ENCODE data around the gene GANC.
A peak's percentile ranks its signal among the peaks of the same experiment; 100 is the strongest.
"Not testable (repeated sequence)": the region's sequence is repeated elsewhere in the genome, so short reads cannot be mapped to it uniquely, and the experiment has no call there.

The GANC gene

DNA sequence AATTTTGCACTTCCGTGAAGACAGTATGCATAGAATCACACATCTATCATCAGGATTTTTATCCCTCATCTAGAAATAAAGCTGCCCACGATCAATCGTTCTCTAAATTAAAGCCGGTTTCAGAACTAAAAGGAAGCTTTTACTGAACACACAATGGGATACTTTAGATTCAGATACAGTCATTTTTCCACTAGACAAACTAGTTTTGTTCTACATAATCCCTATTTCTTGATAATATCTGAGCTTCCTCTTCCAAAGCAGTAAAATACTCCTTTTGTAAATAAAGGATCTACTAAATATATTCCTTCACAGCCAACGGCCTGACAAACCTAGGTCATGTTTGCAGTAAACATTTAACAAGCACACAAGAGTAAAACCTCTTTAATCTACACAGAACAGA lies 2.0 kb upstream of the GANC start:
- H3K4me3 Mint-ChIP-seq = peak overlapping the region; percentile 60
- no peaks in the 10 kb centered on the region for H3K27me3 Mint-ChIP-seq
- H3K36me3 Mint-ChIP-seq (ENCODE audit: low read depth) = peaks cover 66% of the 10 kb centered on the region
- peaks cover 58% of the 10 kb centered on the region for H3K4me1 Mint-ChIP-seq (ENCODE audit: low read depth)
- no peaks in the 10 kb centered on the region for H3K9me3 Mint-ChIP-seq
- no peak for DNase-seq
- peak overlapping the region; percentile 22 for H3K27ac Mint-ChIP-seq

DNA sequence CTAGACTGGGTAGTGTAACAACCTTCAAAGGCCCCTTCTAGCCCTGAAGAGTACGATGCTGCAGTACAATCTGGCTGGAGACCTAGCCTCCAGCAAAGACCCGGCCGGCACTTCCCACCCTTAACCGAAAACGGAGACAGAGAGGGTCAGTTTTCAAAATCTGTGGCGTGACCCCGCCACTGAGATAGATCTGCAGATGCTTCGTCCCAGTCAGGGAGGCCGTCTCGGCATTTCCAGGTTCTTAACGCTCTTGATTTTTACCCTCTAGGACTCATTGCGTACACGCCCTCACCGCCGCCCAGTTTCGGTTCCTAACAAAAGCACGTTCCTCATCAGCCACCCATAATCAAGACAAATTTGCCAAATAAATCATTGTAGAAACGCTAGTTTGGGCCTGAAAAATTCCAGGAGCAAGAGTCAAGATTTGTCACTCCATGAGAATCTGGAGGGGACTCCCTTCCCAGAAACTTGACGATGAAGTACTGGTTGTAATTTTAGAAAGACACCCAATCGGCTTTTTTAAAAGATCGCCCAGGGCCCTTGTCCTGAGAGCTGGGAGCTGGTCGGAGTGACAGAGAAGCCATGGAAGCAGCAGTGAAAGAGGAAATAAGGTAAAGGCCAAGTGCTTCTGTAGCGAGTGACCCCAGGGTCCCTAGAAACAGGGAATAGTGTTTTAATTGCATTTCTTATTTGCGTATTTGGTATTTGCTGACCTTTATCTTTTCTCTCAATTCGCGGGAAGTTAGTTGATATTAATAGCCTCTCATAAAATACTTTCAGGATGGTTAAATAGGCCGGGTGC lies 1.1 kb downstream of the GANC start:
- H3K36me3 Mint-ChIP-seq (ENCODE audit: low read depth) = peaks cover 59% of the 10 kb centered on the region
- H3K9me3 Mint-ChIP-seq = no peaks in the 10 kb centered on the region
- H3K27me3 Mint-ChIP-seq = no peaks in the 10 kb centered on the region
- H3K27ac Mint-ChIP-seq = peak overlapping the region; percentile 100
- peak overlapping the region; percentile 99 for H3K4me3 Mint-ChIP-seq
- H3K4me1 Mint-ChIP-seq (ENCODE audit: low read depth) = peaks cover 48% of the 10 kb centered on the region
- peak; percentile 76 for DNase-seq

DNA sequence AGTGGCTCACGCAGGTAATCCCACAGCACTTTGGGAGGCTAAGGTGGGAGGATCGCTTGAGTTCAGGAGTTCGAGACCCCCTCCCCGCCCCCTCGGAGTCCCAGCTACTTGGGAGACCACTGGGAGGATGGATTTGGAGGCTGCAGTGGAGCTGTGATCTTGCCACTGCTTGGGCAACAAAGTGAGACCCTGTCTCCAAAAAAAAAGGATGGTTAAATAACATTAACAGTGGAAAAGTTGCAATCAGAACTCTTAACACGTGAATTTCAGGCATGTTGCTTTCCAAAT lies 1.6 kb downstream of the GANC start:
- H3K4me1 Mint-ChIP-seq (ENCODE audit: low read depth) = peaks cover 45% of the 10 kb centered on the region
- H3K27ac Mint-ChIP-seq = peak overlapping the region; percentile 100
- H3K4me3 Mint-ChIP-seq = peak overlapping the region; percentile 99
- DNase-seq = no peak
- peaks cover 60% of the 10 kb centered on the region for H3K36me3 Mint-ChIP-seq (ENCODE audit: low read depth)
- H3K9me3 Mint-ChIP-seq = no peaks in the 10 kb centered on the region
- no peaks in the 10 kb centered on the region for H3K27me3 Mint-ChIP-seq

DNA sequence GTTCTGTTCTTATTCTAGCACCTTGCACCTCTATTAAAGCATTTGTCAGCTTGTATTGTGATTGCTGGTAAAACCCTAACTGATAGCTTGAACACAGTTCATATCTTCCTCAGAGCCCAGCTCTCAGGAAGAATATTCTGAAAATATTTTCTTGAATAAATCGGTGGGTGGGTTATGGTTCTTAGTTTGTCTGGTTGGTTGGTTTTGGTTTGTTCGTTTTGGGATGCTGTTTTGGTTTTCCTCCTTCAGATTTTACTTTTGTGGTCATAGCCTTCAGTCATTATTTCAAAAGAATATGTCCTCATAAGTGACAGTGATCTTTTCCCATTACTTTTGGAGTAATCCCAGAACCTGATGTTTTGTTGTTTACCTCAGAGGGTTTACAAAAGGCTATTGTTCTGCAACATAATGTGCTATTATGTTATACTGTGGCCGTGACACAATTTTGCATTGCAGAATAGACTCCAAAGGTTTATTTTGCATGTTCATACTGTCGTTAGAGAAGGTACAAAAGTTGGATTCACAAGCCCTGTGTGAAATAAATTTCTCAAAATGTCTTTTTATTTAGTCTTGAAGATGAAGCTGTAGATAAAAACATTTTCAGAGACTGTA lies 2.9 kb downstream of the GANC start:
- peaks cover 34% of the 10 kb centered on the region for H3K4me1 Mint-ChIP-seq (ENCODE audit: low read depth)

DNA sequence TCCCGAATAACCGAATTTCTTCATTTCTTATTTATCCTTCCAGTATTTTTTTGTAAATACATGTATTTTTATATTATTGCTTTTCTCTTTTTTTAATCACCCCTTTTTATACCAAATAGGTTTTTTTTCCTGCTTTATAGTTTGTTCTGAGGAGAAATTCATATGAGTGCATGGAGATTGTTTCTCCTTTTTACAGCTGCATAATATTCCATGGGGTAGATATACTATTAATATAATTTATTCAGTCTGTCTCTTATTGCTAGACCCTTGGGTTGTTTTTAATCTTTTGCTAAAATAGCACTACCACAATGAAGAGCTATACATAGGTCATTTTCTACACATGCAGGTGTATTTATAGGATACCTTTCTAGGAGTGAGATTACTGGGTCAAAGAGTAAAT lies 3.8 kb downstream of the GANC start:
- no peaks in the 10 kb centered on the region for H3K27me3 Mint-ChIP-seq
- no peaks in the 10 kb centered on the region for H3K9me3 Mint-ChIP-seq
- H3K4me1 Mint-ChIP-seq (ENCODE audit: low read depth) = peaks cover 28% of the 10 kb centered on the region
- H3K36me3 Mint-ChIP-seq (ENCODE audit: low read depth) = peaks cover 58% of the 10 kb centered on the region
- no peak overlapping the region for H3K27ac Mint-ChIP-seq
- no peak overlapping the region for H3K4me3 Mint-ChIP-seq
- DNase-seq = no peak

More for the DNA sequence above, 2.9 kb downstream of the GANC start:
- Mint-ChIP-seq H3K9me3 (no peaks in the 10 kb centered on the region), H3K4me3 (peak overlapping the region; percentile 99), H3K27me3 (no peaks in the 10 kb centered on the region), H3K36me3 (ENCODE audit: low read depth) (peaks cover 62% of the 10 kb centered on the region), H3K27ac (peak overlapping the region; percentile 100)
- no peak for DNase-seq

DNA sequence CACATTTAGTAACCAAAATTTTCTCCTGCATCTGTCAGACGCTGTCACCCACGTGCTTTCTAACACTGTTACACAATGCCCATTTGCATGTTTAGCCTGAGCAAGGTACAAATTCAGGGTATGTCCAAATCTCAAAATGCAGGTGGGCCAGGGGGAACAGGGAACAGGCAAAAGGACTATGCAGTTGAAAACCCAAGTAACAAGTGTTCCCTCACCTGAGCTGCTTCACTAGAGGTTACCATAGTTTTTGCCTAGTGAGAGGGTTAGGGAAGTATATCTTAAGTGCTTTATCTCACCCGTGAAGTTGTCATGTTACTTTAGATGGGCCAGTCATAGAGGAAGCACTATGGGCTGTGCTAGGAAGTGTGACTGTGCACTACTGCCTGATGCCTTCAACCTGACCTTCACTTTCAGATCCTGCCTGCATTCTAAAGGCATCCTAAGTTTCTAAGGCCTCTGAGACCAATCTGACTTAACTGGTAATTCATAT lies 6.3 kb downstream of the GANC start:
- Mint-ChIP-seq H3K9me3 (no peaks in the 10 kb centered on the region), H3K4me3 (no peak overlapping the region), H3K27ac (no peak overlapping the region), H3K36me3 (ENCODE audit: low read depth) (peaks cover 54% of the 10 kb centered on the region), H3K27me3 (no peaks in the 10 kb centered on the region), H3K4me1 (ENCODE audit: low read depth) (peaks cover 17% of the 10 kb centered on the region)
- DNase-seq = no peak

DNA sequence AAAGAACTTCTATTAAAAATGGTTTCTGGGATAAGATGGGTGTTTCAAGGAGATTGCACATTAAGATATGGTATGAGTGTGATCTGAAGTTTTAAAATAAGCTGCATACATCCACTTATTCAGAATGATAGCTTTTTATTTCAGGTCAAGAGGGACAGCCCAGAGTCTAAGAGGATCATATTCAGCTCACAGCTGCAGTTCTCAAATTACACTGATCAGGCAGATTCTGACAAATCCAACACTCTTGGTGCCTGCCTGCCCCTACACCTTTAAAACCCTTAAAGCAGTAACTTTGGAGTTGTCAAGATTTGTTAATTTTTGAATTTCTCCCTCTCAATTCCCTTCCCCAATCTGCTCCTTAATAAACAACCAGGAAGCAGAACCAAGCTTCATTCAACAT lies 9.3 kb downstream of the GANC start:
- Mint-ChIP-seq H3K4me1 (ENCODE audit: low read depth) (no peaks in the 10 kb centered on the region), H3K36me3 (ENCODE audit: low read depth) (peaks cover 63% of the 10 kb centered on the region), H3K27me3 (no peaks in the 10 kb centered on the region), H3K9me3 (no peaks in the 10 kb centered on the region), H3K27ac (no peak overlapping the region), H3K4me3 (no peak overlapping the region)
- no peak for DNase-seq

DNA sequence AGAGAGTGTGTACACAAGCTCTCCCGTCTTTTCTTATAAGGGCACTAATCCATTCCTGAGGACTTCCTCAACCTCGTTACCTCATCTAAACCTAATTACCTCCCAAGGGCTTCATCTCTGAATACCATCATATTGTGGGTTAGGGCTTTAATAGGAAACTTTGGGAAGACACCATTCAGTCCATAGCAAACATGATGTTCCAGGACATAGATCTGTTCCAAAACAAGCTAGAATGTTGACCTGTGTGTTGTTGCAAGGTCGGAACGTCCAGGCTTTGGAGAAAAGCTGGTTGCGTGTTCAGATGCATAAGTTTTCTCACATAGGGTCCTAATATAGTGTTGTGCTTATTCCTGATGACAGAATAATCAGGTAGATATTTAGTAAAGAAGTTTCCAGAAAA lies 9.9 kb downstream of the GANC start:
- Mint-ChIP-seq H3K4me1 (ENCODE audit: low read depth) (no peaks in the 10 kb centered on the region), H3K27ac (no peak overlapping the region), H3K9me3 (no peaks in the 10 kb centered on the region), H3K27me3 (no peaks in the 10 kb centered on the region), H3K36me3 (ENCODE audit: low read depth) (peaks cover 67% of the 10 kb centered on the region), H3K4me3 (no peak overlapping the region)
- DNase-seq = no peak

DNA sequence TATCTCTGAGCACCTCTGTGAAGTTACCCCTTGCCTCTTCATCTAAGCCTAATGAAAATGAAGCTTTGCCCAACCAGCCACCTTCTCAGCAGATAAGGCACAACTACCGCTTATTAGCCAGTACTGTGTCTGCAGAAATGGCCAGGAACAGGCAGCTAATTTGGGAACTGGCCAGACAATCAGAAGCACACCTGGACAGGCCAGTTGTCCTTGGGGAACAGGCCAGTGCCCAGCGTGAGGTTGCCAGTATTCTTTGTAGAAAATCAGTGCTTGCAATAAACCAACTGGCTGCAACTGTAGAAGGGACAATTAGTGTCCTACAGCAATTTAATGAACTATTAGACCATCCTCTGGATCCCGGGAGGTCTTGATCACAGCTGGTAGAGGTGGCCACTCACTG lies 10.7 kb downstream of the GANC start:
- no peak for DNase-seq
- H3K36me3 Mint-ChIP-seq (ENCODE audit: low read depth) = peaks cover 66% of the 10 kb centered on the region
- H3K27me3 Mint-ChIP-seq = no peaks in the 10 kb centered on the region
- no peak overlapping the region for H3K27ac Mint-ChIP-seq
- H3K4me3 Mint-ChIP-seq = no peak overlapping the region
- no peaks in the 10 kb centered on the region for H3K4me1 Mint-ChIP-seq (ENCODE audit: low read depth)
- H3K9me3 Mint-ChIP-seq = no peaks in the 10 kb centered on the region

DNA sequence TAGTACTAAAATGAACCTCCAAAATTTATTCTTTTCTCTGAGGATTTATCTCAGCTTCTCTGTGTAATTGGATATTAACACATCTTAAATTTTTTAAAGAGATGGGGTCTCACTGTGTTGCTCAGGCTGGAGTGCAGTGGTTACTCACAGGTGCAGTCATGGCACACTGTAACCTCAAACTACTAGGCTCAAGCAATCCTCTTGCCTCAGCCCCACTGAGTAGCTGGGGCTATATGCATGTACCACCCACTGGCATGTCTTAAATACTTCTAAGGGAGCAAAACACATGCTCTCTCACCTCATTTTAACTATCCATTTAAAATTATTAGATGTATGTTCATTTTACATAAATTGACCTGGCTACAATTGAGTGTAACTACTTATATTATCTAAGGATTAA lies 11.6 kb downstream of the GANC start:
- peaks cover 66% of the 10 kb centered on the region for H3K36me3 Mint-ChIP-seq (ENCODE audit: low read depth)
- H3K27ac Mint-ChIP-seq = no peak overlapping the region
- no peaks in the 10 kb centered on the region for H3K4me1 Mint-ChIP-seq (ENCODE audit: low read depth)

DNA sequence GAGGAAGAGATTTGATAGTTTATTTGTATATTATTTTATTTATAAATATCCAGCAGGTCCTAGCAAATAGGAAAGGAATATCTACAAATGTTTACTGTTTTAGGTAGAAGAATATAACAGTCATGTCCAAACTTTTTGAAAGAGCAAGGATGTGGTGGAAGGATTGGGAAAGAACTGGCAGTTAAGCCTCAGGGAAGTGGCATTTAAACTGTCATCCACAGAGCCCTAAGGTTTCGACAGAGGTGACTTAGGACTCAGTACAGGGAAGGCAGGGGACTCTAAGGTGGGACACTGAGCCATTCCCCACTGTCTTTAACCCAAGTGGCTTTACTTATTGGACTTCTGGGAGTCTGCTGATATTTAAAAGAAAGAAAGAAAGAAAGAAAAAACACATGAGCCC lies 12.0 kb downstream of the GANC start:
- Mint-ChIP-seq H3K27ac (no peak overlapping the region), H3K9me3 (no peaks in the 10 kb centered on the region), H3K4me3 (no peak overlapping the region), H3K27me3 (no peaks in the 10 kb centered on the region), H3K4me1 (ENCODE audit: low read depth) (no peaks in the 10 kb centered on the region), H3K36me3 (ENCODE audit: low read depth) (peaks cover 64% of the 10 kb centered on the region)
- DNase-seq = no peak

More for the DNA sequence above, 11.6 kb downstream of the GANC start:
- H3K27me3 Mint-ChIP-seq = no peaks in the 10 kb centered on the region
- H3K4me3 Mint-ChIP-seq = no peak overlapping the region
- DNase-seq = no peak
- H3K9me3 Mint-ChIP-seq = no peaks in the 10 kb centered on the region

DNA sequence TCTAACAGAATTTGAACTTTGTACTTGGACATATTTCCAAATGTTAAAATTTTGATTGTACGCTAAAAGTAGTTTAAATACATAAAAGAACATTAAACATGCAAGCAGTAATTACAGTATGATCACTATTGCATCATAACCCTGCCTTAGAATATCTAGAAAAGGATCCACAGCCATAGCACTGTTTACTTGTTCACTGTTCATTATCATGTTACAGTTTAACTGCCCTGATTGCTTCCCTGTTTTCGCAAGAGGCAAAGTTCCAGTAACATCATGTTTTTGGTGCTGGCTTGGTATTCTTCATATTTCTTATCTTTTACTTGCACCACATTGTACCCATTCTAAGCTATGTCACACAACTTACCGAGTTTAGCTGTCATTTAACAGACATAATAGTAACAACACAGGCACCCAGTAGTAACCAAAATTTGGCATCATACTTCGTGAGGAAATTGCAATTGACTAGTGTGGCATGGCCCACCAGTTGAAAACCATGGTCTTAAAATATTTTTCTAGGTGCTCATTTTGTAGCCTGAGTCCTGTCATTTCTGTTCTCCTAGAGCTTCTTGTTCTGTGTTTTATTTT lies 13.5 kb downstream of the GANC start:
- peaks cover 64% of the 10 kb centered on the region for H3K36me3 Mint-ChIP-seq (ENCODE audit: low read depth)
- DNase-seq = no peak
- no peaks in the 10 kb centered on the region for H3K9me3 Mint-ChIP-seq
- H3K4me1 Mint-ChIP-seq (ENCODE audit: low read depth) = no peaks in the 10 kb centered on the region
- H3K4me3 Mint-ChIP-seq = no peak overlapping the region
- no peaks in the 10 kb centered on the region for H3K27me3 Mint-ChIP-seq
- H3K27ac Mint-ChIP-seq = no peak overlapping the region

DNA sequence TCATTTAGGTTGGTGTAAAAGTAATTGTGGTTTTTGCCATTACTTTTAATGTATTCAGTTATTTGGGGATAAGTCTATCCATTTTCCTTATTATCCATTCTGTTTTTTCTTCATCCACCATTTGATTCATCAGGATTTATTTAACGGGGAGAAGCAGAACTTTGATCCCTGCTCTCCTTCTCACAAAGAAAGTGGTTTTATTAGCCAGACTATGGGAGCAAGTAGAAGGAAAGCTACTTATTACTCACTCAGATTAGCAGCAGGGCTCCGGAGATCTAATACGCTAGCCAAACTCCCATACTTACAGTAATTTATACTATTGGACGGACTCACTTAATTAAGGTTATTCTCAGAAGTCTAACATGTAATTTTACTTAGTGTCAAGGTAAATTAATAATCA lies 14.9 kb downstream of the GANC start:
- Mint-ChIP-seq H3K4me1 (ENCODE audit: low read depth) (no peaks in the 10 kb centered on the region), H3K9me3 (no peaks in the 10 kb centered on the region), H3K27ac (no peak overlapping the region), H3K36me3 (ENCODE audit: low read depth) (peaks cover 73% of the 10 kb centered on the region), H3K27me3 (no peaks in the 10 kb centered on the region), H3K4me3 (no peak overlapping the region)
- DNase-seq = no peak

DNA sequence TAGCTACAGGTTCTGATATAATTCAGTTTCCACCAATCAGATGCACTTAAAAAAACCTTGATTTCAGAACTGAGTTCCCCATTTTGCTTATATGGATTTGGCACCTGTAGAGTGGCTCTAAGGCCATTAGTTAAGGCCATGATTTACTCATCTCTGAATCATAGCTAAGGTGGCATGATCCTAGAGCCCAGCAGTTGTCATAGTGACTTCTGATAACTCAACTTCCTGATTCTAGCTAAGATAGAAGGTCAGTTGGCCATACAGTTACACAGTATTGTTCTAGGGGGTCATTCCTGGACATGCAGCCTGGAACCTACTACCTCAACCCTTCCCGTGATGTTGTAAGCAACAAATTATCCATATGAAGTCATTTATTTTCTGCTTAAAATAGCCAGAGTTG lies 16.2 kb downstream of the GANC start:
- no peak overlapping the region for H3K27ac Mint-ChIP-seq
- no peaks in the 10 kb centered on the region for H3K9me3 Mint-ChIP-seq
- no peak for DNase-seq
- H3K36me3 Mint-ChIP-seq (ENCODE audit: low read depth) = peaks cover 65% of the 10 kb centered on the region
- H3K27me3 Mint-ChIP-seq = no peaks in the 10 kb centered on the region
- no peaks in the 10 kb centered on the region for H3K4me1 Mint-ChIP-seq (ENCODE audit: low read depth)
- no peak overlapping the region for H3K4me3 Mint-ChIP-seq

DNA sequence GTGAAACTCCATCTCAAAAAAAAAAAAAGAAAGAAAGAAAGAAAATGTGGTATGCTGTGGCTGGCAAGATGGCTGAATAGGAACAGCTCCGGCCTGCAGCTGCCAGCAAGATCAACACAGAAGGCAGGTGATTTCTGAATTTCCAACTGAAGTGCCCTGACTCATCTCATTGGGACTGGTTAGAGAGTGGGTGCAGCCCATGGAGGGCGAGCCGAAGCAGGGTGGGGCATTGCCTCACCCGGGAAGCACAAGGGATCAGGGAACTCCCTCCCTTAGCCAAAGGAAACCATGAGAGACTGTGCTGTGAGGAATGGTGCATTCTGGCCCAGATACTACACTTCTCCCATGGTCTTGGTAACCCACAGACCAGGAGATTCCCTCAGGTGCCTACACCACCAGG lies 28.0 kb downstream of the GANC start:
- Mint-ChIP-seq H3K36me3 (ENCODE audit: low read depth) (peaks cover 36% of the 10 kb centered on the region), H3K9me3 (peaks cover 12% of the 10 kb centered on the region)
- not testable (repeated sequence) for DNase-seq; H3K4me3 Mint-ChIP-seq; H3K4me1 Mint-ChIP-seq (ENCODE audit: low read depth); H3K27me3 Mint-ChIP-seq; H3K27ac Mint-ChIP-seq
